Kasumi-1 (cell line): ENCODE results near the gene KLHDC7B.

Source experiments
- DNase-seq, 2 experiments: peaks; one replicate each; lab custom pipeline; 2025; lab: John Stamatoyannopoulos, UW

Gene KLHDC7B

DNA sequence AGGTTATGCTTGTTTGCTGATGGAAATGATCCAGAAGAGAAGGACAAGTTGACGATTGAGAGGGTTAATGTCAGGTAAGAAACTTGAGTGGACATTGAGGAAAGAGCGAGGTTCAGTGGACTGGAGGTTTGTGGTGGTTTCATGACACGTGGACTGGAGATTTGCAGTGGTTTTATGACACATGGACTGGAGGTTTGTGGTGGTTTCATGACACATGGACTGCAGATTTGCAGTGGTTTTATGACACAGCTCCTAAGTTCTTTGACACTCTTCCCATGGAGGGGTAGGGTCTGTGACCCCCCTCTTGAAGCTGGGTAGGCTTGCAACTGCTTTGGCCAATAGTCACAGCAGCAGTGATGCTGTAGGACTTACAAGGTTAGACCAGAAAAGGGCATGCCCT lies 49.5 kb downstream of the KLHDC7B start:
- DNase-seq, result no peak

DNA sequence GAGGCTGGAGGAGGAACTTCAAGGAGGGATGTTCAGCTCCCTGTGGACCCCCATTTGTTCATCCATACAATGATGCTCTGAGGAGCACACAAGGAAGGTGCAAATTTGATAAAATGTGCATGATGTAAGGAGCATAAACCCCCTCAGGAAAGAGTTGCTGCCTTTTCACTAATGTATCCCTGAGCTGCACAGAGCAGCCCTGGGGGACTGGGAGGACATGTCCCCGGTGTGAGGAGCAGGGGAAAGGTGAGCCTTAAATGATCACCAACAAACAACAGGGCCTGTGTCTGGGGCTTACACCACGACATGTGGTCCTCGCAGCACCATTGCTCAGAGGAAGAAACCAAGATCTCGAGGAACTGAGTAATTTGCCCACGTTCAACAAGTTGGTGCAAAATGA lies 51.4 kb downstream of the KLHDC7B start:
- no peak for DNase-seq

DNA sequence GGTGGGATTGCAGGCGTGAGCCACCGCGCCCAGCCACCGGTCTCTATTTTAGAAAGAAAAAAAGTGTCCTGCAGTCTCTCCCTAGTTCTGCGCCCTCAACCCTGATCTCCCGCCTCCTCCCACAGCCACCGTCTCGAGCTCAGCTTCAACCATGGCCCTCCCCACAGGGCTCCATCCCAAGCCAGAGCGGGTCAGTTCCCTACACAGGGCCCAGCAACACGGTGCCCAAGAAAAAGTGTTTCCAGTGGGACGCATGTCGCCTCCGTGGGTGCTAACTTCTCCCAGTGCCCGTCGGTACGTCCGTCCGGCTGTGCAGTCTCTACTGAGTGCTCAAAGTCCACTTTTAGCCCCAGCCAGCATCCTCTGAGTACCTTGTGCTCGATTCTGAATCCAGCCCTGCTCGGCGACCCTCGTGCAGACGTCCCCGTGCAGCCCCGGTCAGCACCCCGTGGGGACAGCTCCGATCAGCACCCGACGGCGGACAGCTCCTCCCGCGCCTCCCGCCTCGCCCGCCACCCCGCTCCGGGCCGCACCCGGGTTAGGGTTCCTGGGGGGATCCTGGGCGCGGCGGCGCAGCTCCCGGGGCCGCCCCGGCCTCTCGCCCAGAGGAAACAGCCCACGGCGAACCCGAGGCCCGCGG lies 54.2 kb downstream of the KLHDC7B start:
- peak; percentile 31 to 46 for DNase-seq

DNA sequence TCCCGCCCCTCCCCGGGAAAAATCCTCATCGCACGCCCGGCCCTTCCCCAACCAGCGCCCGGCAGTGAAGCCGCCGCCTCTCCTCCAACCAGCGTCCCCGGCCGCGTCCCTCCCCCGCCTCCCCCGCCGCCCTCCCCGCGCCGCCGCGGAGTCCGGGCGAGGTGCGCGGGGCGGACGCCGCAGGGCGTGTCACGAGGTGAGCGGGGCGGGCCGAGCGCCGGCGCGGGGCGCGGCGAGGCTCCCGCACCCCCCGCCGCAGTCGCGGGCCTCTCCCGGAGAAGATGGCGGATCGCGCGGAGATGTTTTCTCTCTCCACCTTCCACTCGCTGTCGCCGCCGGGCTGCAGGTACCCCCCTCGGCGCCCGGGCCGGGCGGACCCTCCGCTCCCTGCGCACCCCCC lies 54.8 kb downstream of the KLHDC7B start, which contains the start of gene MAPK8IP2:
MAPK8IP2 (plus strand) TSS at position 256 of the 400 bp plus-strand sequence; CDS start at position 282, 26 bp downstream.
- no peak for DNase-seq
